ENCODE results near the gene GAB2.

- TF ChIP-seq CTCF (IDR thresholded peaks at IDR 0.05) (no peak), POLR2A (IDR thresholded peaks at IDR 0.05) (no peak)
Measured at GRCh38 chr11:78460471-78460870, 42.9 kb upstream of the GAB2 start.
